ENCODE results near the gene FOXG1.

The FOXG1 gene

DNA sequence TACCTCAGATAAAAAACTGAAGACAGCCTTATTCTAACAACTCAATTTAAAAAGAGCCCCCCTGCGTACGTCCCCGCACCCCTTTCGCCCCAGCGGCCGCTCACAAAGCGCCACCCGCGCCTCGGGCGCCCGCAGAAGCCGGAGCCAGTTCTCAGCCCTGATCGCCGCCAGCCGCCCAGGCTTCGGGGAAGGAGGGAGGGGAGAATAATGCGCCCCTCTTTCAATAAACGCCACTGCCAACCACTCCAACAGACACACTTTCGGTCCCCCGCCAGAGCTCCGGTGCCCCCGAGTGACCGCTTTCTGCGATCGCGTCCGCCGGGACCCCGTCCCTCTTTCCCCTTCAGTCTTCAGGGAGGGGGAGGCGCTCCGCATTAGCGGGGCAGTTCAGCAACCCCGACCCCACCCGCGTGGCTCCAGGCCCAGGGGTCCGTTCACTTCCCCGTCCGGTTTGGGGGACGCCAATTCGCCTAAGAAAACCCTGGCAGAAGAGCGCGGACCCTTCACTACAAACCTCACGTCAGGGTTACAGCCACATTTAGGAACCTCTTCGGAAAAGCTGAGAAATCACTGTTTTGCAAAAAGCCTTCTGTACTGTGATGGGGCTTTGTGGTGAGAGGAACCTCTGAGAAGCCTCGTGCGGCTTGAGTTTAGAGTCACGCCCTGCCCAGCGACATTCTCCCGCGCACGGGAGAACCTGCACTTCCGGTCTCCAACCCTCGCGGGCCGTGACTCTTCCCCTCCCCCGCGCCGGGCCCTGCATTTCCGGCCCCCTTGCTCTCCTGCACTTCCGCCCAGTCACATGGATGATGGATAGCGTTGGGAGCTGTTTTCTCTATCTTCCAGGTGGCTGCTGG, 18.7 kb downstream of the FOXG1 start:
- TF ChIP-seq, protein P1, sequence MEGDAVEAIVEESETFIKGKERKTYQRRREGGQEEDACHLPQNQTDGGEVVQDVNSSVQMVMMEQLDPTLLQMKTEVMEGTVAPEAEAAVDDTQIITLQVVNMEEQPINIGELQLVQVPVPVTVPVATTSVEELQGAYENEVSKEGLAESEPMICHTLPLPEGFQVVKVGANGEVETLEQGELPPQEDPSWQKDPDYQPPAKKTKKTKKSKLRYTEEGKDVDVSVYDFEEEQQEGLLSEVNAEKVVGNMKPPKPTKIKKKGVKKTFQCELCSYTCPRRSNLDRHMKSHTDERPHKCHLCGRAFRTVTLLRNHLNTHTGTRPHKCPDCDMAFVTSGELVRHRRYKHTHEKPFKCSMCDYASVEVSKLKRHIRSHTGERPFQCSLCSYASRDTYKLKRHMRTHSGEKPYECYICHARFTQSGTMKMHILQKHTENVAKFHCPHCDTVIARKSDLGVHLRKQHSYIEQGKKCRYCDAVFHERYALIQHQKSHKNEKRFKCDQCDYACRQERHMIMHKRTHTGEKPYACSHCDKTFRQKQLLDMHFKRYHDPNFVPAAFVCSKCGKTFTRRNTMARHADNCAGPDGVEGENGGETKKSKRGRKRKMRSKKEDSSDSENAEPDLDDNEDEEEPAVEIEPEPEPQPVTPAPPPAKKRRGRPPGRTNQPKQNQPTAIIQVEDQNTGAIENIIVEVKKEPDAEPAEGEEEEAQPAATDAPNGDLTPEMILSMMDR (IDR thresholded peaks at IDR 0.05; ENCODE audit: low read depth, low read length), result no peak
- peak overlapping the region; percentile 48 for H3K4me3 ChIP-seq (ENCODE audit: low read depth, low read length)

DNA sequence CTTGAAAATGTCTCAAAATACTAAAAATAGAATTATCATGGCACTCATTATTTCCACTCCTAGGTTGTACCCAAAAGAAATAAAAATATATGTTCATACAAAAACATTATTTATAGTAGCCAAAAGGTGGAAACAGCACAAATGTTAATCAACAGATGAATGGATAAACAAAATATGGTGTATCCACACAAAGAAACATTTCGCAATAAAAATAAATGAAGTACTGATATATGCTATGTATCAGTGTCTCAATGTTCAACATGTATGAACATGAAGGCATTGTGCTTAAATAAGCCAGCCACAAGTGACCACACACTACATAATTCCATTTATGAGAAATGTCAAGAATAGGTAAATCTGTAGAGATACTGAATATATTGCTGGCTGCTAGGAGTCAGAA, 40.9 kb downstream of the FOXG1 start:
- TF ChIP-seq, protein P1 (IDR thresholded peaks at IDR 0.05; ENCODE audit: low read depth, low read length), result no peak
- no peak overlapping the region for H3K4me3 ChIP-seq (ENCODE audit: low read depth, low read length)

DNA sequence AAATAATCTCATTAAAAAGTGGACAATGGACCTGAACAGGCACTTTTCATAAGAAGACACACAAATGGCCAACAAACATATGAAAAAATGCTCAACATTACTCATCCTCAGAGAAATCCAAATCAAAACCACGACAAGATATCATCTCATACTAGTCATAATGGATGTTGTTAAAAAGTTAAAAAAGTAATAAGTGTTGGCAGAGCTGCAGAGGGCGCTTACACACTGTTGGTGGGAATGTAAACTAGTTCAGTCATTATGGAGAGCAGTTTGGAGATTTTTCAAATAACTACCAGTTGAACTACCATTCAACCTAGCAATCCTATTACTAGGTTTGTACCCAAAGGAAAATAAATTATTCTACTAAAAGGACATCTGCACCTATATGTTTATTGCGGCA, 47.2 kb downstream of the FOXG1 start:
- TF ChIP-seq, protein P1 (IDR thresholded peaks at IDR 0.05; ENCODE audit: low read depth, low read length), result no peak
- H3K4me3 ChIP-seq (ENCODE audit: low read depth, low read length), result no peak overlapping the region
